Measurements from ENCODE around the gene NHS. TPM values are rescaled to one million over a fixed set of nuclear protein-coding genes. Genes with fewer than 3 reads are reported as not detected.

The NHS gene
- total and polyA plus RNA-seq, 11 donors = 0.22 to 3.4 (median 1.1) TPM

GRCh38 chrX:17627026-17627425 is 252.0 kb downstream of the NHS start:
- no peaks in the 10 kb centered on the region for H3K27me3 ChIP-seq
- 44 to 78% (median 73%) methylated on average over 1 of the region's 1 CpG for WGBS, 4 donors
- no peak for TF ChIP-seq POLR2A (IDR thresholded peaks at IDR 0.05)
- no peak for TF ChIP-seq CTCF (IDR thresholded peaks at IDR 0.05)
- no peak overlapping the region for H3K4me3 ChIP-seq
- no peaks in the 10 kb centered on the region for H3K9me3 ChIP-seq
- intact Hi-C loops (cut with DNase I) = no loop called here
- peaks cover 0 to 7% (median 0%) of the 10 kb centered on the region in 12 donors for H3K4me1 ChIP-seq
- H3K36me3 ChIP-seq = no peaks in the 10 kb centered on the region
- no peak overlapping the region for H3K27ac ChIP-seq
- DNase-seq (no peak), ATAC-seq (no peak)

GRCh38 chrX:17628976-17629375 is 254.0 kb downstream of the NHS start:
- intact Hi-C loops (cut with DNase I) = no loop called here
- ATAC-seq = no peak

GRCh38 chrX:17629519-17629918 is 254.5 kb downstream of the NHS start:
- no peak overlapping the region for H3K27ac ChIP-seq
- TF ChIP-seq CTCF (IDR thresholded peaks at IDR 0.05) (no peak), POLR2A (IDR thresholded peaks at IDR 0.05) (no peak)
- H3K27me3 ChIP-seq = no peaks in the 10 kb centered on the region
- 64 to 97% (median 93%) methylated on average over 1 of the region's 1 CpG for WGBS, 4 donors
- DNase-seq (no peak), ATAC-seq (no peak)
- H3K4me1 ChIP-seq = peaks cover 0 to 19% (median 1%) of the 10 kb centered on the region in 12 donors
- no peaks in the 10 kb centered on the region for H3K36me3 ChIP-seq
- intact Hi-C loops (cut with DNase I) = no loop called here
- H3K4me3 ChIP-seq = no peak overlapping the region
- no peaks in the 10 kb centered on the region for H3K9me3 ChIP-seq

More at GRCh38 chrX:17628976-17629375, 254.0 kb downstream of the NHS start:
- Histone ChIP-seq H3K9me3 (no peaks in the 10 kb centered on the region), H3K4me1 (peaks cover 0 to 19% (median 1%) of the 10 kb centered on the region in 12 donors), H3K27me3 (no peaks in the 10 kb centered on the region), H3K36me3 (no peaks in the 10 kb centered on the region), H3K27ac (no peak overlapping the region), H3K4me3 (no peak overlapping the region)
- DNase-seq = no peak
- TF ChIP-seq POLR2A (IDR thresholded peaks at IDR 0.05) = no peak
- TF ChIP-seq CTCF (IDR thresholded peaks at IDR 0.05) = no peak

- ATAC-seq (no peak), DNase-seq (no peak)
- Histone ChIP-seq H3K27me3 (no peaks in the 10 kb centered on the region), H3K9me3 (no peaks in the 10 kb centered on the region), H3K36me3 (no peaks in the 10 kb centered on the region), H3K27ac (no peak overlapping the region), H3K4me1 (peaks cover 0 to 19% (median 1%) of the 10 kb centered on the region in 12 donors), H3K4me3 (no peak overlapping the region)
- intact Hi-C loops (cut with DNase I) = no loop called here
- WGBS, 4 donors = 91 to 99% (median 96%) methylated on average over 3 of the region's 3 CpGs
- TF ChIP-seq POLR2A (IDR thresholded peaks at IDR 0.05) (no peak), CTCF (IDR thresholded peaks at IDR 0.05) (no peak)
Observed at GRCh38 chrX:17631647-17632046, 256.6 kb downstream of the NHS start.
